DMS53 (cell line): ENCODE measurements around the gene TP53INP2.
"Not testable (repeated sequence)": the region's sequence is repeated elsewhere in the genome, so short reads cannot be mapped to it uniquely, and the experiment has no call there.

Experiments used
- DNase-seq: peaks from one replicate; lab custom pipeline; 2025; lab: John Stamatoyannopoulos, UW

TP53INP2 gene

DNA sequence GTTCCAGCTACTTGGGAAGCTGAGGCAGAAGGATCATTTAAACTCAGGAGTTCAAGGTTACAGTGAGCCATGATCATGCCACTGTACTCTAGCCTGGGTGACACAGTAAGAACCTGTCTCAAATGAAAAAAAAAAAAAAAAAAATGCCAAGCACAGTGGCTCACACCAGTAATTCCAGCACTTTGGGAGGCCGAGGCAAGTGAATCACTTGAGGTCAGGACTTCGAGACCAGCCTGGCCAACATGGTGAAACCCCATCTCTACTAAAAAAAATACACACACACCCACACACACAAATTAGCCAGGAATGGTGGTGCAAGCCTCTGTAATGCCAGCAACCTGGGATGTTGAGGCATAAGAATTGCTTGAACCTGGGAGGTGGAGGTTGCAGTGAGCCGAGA lies 18.4 kb downstream of the TP53INP2 start:
- DNase-seq: not testable (repeated sequence)

DNA sequence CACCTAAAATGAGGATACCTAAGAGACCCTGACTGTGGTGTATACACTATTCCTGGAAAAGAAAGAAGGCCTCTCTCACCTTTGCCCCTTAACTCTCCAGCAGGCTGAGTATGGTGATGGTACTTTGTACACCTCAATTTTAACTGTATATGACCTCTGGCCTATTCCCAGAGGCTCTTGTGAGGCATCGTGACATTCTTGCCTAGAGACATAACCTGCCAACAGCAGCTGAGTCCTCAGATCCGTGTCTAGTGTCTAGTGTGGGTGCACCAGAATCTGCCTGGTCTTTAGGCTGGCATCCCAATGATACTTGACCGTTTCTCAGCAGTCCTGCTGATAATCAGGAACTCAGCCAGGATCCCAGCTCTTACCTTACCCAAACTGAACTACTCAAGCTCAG lies 20.0 kb downstream of the TP53INP2 start:
- no peak for DNase-seq

DNA sequence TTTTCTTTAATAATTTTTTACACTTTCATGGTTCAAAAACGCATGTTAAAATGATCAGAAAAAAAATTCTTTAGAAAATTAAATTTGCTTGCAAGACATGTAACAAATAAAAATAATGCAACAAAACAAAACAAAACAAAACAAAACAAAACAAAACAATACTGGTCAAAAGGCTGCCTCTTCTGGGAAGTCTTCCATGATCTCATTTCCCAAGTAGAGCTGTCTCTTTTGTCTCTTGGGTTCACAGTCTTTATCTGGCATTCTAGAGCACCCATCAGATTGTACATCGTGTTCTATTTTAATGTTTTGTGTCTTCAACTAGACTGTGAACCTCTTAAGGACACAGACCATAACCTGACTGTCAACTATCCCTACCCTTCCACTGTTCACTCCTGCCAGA lies 25.3 kb downstream of the TP53INP2 start:
- DNase-seq: no peak

DNA sequence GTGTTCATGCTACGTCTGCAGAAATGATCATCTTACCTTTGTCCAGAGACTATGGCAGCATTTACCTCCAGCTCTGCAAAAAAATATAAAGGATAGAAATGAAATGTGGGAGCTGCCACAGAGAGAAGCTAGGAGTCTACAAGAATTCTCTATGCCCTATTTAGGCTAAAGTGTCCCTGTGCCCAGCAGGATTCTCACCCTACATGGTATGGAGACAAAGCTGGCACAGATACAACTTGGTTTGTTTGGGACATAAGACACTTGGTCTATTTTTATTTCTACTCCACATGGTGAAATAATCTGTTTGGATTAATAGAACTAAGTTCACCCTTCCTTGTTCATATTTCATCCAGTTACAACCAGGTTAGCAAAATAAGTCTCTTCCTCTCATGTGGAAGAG lies 28.4 kb downstream of the TP53INP2 start:
- DNase-seq: no peak

DNA sequence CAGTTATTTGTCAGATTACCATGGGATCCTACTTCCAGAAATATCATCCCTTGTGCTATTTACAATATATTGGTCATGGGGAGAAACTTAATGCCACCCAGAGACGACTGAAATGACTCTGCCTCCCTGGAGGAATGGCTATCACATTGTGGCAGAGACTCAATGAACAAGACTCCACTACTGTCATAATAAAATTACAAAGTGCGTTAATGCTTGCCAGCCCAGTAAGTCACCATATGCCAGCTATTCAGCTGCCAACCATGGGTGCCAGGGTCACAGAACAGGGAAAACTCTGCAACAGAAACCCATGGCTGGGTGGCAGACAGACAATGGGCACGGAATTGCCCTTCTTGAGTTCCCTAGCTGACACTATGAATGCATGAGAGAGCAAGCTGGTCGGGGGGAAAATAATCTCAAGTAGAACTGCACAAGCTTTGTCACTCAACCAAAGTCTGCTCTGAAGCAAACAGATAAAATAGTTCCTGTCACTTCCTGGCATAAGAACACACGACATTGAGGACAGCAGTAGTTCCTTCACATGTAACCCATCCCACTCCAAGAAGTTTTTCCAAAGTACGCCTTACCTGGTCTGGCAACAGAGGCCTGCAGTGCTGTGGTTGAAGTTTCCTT lies 32.1 kb downstream of the TP53INP2 start:
- no peak for DNase-seq

DNA sequence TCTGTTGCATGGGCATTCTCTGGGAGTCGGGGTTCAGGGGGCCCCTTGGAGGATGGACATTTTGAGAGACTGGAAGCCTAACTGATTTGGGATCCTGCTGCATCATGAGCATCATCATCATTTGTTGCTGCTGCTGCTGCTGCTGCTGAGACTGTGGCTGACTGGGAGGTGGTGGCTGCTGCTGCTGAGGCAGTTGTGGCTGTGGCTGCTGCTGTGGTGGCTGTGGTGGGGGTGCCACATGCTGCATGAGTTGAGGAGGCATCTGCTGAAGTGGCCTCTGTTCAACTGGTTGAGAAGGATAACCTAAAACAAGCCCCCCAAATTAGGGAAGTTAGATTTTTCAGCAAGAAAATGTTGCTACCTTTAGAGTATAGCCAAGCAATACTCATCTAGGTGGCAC lies 38.9 kb downstream of the TP53INP2 start:
- no peak for DNase-seq

DNA sequence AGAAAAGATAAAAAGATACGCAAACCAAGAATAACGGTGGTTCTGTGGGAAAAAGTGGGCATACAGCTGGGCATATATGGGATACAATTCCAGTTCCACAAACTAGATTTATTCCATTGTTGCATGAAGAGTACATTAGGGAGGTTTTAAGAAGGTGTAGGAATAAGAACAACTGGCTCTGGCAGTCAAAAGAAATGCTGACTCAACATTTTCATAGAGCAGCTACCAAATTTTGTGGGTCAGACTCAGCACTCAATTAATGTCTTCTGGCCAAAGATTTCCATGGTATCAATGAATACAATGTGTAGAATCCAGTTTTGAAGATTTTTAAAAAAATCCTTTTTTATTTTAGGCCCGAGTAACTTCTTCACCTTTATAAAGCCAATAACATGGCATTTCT lies 40.2 kb downstream of the TP53INP2 start:
- DNase-seq: no peak

DNA sequence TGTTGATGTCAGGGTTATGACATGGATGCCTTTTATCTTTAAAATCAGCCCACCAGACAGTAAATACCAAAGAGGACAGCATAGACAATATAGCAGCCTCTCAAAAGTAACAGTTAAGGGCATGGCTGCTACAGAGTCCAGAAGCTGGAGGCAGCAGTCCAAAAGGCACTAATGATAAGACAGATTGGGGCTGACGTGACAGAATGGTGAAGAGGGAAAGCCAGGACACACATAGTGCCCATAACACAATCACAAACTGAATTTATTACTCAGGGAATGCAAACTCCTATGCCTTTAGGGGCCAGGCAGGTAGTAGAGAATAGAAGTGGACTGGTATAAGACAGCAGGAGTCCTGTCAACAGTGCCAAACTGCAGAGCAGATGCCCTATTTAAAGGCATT lies 40.7 kb downstream of the TP53INP2 start:
- DNase-seq: no peak

DNA sequence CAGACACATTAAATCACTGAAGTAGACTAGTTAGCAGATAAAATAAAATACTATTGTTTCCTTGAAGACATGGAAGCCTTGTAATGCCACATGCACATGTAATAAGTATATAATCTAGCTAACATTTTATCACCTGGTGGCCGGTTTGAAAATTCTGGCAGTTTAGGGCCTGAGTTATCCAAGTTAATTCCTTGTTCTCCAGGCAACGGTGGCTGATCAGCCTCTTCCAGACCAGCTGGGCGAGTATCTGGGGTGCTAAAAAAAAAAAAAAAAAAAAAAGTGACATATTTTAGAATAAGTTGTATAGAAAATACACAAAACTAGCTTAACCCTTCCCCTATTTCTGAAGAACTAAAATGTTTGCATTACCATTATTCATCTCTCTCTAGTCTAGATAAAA lies 42.5 kb downstream of the TP53INP2 start:
- DNase-seq: no peak

DNA sequence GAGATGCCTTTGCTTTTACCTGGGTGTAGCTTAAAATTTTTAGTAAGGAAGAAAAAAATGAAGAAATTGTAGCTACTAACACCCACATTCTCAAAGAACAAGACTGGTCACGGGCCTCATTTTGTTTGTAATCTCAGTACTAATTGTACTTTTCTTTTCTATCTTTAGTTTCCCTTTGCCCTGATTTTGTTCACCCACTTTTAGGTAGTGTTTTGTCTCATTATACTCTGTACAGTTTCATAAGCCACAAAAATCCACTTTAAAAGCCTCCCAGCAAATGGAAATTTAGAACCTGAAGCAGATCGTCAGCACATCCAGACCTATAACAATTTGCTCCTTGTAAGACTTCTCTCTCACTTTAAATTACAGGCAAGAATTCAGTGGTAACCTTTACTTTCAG lies 43.3 kb downstream of the TP53INP2 start:
- DNase-seq: no peak

DNA sequence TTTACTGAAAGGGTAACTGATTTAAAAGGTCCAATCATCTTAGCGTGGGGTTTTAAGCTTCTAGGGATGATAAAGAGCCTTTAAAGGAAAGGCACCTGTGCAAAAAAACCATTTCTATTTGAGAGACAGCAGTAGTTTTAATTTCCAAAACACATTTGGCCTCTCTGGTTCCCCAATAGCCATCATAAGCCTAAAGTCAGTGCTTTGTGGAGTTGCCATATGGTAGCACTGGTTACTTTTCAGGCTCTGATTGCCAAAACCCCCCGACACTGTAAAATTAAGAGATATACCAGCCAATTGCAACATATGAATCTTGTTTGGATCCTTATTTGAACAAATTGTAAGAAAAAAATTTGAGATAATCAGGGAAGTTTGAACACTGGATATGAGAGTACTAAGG lies 44.6 kb downstream of the TP53INP2 start:
- no peak for DNase-seq

DNA sequence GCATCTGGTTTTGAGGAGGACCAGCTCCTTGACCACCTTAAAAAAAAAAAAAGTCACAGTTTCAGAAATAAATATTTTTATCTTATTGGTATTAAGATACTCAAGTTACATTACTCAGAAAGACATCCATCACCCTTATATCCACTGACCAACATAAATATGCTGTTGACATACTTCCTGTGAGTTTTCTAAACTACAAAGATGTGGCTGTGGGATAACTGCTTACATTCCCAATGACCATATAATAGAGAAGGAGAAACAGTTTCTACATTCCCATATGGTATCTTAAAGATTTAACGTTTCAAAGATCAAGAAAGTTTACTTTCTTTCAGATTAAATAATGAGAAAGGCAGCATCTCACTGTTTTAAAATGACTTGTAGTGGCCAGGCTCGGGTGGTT lies 46.3 kb downstream of the TP53INP2 start:
- no peak for DNase-seq

DNA sequence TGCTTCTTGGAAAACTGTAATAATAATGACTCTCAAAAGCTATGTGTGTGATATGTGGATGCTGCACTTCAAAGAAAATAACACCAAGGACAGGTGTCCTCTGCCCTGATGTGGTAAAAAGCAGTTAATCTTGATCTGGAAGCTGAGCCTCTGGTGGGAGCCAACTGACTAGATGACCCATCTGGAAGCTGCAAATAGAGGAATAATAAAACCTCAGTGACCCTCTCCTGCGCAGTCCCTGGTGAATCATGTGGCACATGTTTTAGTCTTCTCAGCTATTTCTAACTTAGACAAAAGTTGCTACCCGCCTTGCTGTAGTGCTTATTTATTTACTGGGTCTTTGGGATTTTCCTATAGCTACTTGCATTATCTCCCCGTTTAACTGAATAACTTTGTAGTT lies 47.3 kb downstream of the TP53INP2 start:
- DNase-seq: no peak

DNA sequence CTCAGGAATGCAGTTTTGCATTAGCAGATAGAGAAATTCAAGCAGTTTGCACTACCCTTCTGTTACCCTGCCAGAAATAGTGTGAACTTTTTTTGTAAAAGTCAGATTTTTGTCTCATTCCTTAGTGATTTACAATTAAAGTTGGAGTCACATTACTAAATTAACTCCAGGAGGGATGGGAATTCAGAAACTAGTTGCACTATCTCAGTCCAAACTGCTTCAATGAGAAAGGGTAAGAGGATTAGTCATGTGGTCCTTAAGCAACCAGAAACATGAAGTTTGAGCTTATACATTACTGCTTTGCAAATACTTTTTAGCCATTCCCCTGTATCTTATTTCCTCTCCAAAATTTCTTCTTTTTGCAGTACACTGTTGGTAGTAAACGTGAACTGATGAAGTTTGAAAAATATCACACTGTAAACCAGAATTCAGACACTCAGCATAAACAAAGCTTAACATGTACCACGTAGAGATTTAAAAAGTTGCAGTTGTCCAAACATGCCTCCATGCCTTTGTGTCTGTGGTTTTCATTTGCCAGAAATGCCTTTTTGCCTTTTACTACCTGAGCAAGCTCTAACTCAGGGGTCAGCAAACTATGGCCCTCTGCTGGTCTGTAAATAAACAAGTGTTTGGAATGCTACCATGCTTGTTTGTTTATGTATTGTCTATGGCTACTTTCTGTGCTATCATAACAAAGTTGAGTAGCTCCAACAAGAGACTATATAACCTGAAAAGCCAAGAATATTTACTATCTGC lies 49.7 kb downstream of the TP53INP2 start:
- DNase-seq: no peak

DNA sequence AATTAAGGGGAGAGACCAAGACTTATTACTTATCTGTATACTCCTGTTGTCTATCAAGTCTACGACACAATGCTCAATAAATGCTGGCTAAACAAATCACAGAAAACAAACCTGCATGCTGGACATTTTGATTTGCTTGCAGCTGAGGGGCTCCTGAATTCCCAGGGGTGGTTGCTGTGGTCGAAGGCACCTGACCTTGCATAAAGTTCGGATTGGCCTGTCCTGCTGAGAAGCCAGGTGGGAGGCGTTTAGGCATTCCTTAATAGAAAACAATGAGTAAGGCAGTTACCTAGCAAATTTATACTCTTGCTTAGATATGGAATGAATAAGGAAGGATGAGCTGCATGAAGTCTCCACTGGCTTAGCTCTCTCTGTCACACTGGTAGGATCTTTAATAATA lies 50.5 kb downstream of the TP53INP2 start:
- no peak for DNase-seq

DNA sequence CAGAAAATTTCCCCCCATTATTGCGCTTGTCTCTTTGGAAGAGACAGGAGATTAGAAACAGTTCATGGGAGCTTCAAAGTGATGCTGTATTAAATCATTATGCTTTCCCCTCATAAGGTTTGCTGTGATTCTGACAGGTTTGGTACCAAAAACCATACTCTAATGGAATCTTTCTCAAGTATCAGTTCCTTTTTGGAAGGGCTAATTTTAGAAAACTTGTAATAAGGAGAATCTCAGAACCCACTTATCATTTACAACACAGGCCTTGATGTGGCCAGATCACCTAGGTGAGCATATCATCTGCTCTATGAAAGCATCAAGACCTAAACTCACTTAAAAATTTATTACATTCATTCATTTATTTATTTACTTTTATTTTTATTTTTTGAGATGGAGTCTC lies 51.2 kb downstream of the TP53INP2 start:
- no peak for DNase-seq

DNA sequence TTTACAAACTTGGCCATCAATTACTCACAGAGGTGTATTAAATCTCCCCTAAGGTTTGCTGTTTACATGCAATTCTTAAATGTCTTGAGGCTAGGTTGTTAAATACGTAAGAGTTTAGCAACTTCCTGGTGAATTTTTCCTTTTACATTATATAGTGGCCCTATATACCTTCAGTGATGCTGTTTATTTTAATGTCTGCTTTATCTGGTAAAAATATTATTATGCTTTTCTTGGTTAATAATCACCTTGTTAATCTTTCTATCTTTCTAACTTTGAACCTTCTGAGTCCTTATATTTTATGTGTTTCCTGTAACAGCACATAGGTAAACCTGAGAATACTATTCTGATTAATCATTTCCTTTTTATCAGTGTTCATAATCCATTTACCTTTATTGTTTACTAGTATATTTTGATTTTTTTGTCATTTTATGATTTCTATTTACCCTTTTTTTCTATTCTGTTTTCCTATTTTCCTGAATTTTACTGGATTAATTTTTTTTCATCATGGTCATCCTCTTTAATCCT lies 57.9 kb downstream of the TP53INP2 start:
- no peak for DNase-seq
